Ammon's horn (tissue), 1 donor: ENCODE results near the gene DBNDD1.
A peak's percentile ranks its signal among the peaks of the same experiment; 100 is the strongest.

Experiments
- DNase-seq: peaks from one replicate; pipeline ENCODE4 v3.0.0-alpha.2; 2016; ENCODE audit warnings: low spot score

The DBNDD1 gene

GRCh38 chr16:89961920-89962319, 57.3 kb downstream of the DBNDD1 start:
- DNase-seq, result no peak

GRCh38 chr16:89960966-89961365, 58.3 kb downstream of the DBNDD1 start:
- DNase-seq, result no peak

- DNase-seq, result no peak
Measured at GRCh38 chr16:89958596-89958995, 60.7 kb downstream of the DBNDD1 start.

GRCh38 chr16:89958068-89958467, 61.2 kb downstream of the DBNDD1 start:
- peak; percentile 29 for DNase-seq

- no peak for DNase-seq
Measured at GRCh38 chr16:89957216-89957785, 62.0 kb downstream of the DBNDD1 start.

GRCh38 chr16:89956505-89957215, 62.6 kb downstream of the DBNDD1 start:
- DNase-seq, result no peak

- DNase-seq, result no peak
Measured at GRCh38 chr16:89955001-89955685, 64.1 kb downstream of the DBNDD1 start.
